Fibroblast of skin of left biceps (primary cell): ENCODE results near the gene BPTF.
"Not testable (repeated sequence)": the region's sequence is repeated elsewhere in the genome, so short reads cannot be mapped to it uniquely, and the experiment has no call there.

Experiments
- DNase-seq, 2 experiments: peaks; one replicate each; pipeline ENCODE4 v3.0.0-alpha.2; 2013; ENCODE audit warnings: low read depth in 2 of 2

The BPTF gene

DNA sequence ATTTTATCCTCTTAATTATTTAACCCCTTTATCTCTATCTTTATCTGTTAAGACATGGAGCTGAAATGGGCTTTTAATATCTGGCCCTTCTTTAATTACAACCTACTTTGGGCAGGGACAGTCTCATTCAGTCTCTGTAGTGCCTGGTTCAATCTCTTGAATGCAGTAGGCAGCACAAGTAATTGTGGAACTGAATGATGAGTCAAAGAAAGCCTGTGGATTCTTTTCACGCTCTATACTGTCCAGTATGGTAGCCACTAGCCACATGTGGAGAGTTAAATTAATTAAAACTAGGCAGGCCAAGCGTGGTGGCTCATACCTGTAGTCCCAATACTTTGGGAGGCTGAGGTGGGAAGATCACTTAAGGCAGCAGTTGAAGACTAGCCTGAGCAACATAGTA is 9.3 kb downstream of the BPTF start:
- no peak for DNase-seq

DNA sequence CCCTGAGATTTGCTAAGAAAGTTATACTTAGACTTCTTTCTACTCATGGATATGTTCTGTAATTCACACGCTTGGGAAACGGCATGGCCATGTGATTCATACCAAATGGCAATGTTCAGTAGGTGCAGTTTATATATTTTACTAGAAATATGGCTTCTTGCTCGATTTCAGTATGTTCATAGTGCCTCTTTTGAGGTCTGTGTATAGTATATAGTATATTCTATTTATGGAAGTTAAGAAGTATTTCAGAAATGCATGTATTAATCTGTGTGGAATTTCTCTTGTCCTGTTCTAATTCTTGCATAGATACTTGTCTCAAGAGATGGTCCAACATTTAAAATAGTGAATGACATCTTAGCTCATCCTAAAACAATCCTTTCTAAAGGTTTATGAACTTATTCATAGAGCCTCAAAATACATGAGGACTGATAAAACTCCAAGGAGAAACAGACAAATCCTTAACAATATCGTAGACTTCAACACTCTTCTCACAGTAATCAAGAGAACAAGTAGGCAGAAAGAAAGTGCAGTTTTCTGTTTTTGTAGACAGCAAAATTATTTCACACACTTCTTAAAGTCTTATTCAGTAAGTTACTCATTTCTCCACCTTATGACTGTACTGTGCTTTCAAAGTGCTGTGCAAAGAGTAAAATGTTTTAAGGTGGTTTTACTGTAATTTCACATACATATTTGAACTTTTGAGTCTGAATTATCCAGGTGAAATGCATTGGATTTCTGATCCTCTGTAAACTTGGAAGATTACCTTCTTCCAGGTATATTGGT is 11.1 kb downstream of the BPTF start:
- DNase-seq: peak; percentile 61 to 65

DNA sequence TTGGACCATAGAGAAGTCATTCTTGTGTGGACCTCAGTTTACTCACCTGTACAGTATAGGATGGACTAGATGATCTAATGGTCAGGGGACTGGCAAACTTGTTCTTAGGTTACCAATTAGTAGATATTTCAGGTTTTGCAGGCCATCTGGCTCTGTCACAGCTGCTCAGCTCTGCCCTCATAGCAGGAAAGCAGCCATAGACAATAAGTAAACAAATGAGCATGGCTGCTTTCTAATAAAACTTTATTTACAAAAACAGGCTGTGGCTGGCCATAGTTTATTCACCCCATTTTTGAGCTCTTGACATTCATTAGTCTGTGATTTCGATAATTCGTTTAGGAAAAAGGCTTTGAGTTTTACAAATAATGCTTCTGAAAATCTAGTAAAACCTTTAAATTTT is 12.7 kb downstream of the BPTF start:
- DNase-seq: no peak

DNA sequence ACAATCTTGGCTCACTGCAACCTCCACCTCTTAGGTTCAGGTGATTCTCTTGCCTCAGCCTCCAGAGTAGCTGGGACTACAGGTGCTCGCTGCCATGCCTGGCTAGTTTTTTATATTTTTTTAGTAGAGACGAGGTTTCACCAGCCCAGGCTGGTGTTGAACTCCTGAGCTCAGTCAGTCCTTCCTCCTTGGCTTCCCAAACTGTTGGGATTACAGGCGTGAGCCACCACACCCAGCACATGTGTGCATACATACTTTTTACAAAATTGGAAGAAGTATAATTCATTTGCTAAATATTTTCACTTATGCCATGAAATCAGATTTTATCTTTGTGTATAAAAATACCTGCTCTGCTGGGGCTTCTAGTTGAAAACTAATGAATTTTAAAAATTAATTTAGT is 13.2 kb downstream of the BPTF start:
- DNase-seq: no peak

DNA sequence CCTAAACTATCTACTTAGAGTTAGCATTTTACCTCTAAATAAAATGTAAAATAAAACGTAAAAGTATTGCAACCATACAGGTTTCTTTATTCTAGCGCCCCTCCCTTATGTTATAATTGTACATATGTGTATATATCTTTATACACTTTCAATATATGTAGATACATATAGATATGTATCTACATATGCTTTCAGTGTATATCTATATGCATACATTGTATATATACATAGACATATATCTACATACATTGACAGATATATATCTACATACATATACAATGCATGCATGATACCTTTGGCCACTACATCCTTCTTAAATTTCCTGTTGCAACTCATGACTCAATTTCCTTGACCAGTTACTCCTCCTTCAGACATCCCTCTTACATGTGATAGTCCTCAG is 16.7 kb downstream of the BPTF start:
- DNase-seq: no peak

DNA sequence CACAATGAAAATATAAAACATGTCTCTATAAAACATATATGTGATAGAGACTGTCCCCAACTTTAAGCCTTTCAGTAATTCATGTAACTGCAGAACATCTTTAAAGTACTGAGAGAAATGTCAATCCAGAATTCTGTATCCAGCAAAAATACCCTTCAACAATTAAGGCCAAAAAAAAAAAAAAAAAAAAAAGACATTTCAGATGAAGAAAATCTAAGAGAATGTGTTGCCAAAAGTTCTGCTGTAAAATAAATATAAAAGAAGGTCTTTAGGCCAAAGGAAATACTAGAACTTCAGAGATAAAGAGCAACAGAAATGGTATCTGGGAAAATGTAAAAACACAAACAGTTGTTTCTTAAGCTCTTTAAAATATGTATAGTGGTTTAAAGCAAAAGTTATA is 17.3 kb downstream of the BPTF start:
- DNase-seq: no peak

DNA sequence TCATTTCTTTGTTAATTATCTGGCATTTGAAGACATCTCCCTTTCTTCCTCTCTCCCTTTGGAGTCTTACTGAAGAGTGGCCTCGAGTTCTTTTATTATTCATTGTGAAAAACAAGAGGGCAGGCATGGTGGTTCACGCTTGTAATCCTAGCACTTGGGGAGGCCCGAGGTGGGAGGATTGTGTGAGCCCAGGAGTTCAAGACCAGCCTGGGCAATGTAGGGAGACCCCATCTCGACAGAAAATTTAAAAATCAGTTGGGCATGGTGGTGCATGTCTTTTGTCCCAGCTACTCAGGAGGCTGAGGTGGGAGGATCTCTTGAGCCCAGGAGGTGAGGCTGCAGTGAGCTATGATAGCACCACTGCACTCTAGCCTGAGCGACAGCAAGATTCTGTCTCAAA is 20.1 kb downstream of the BPTF start:
- no peak for DNase-seq

DNA sequence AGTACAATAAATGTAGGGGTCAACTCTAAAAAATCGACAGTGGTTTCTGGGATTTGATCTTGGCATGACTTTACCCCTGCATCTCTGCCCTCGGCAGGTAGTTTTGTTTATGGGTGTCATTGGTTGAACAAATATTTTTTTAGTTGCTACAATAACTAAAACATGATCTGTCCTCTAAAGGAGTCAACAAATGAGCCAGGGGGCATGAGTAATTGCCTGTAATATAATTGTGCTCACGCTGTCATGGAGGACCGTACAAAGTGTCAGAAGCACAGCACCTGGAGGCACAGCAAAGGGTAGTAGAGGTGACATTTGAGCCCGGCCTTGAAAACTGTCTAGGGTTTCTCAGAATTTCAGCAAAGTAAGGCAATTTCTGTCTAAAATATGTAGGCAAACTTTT is 22.9 kb downstream of the BPTF start:
- not testable (repeated sequence) for DNase-seq

DNA sequence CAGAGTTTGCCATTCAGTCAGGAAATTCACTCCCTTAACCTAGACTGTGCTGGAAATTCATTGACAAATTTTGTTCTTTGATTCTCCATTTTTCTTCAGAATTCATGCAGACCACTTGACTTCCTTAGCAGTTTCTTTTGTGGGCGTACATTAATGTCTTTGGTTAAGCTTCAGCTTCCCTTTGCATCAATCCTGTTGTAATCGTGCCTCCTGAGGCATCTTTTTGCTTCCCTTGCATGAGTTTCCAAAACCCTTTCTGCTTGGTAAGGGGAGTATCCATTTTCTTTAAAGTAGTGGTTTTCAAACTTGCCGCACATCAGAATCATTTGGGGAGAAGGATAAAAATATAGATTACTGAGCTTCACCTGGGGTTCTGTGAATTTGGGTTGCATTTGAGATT is 23.5 kb downstream of the BPTF start:
- not testable (repeated sequence) for DNase-seq

DNA sequence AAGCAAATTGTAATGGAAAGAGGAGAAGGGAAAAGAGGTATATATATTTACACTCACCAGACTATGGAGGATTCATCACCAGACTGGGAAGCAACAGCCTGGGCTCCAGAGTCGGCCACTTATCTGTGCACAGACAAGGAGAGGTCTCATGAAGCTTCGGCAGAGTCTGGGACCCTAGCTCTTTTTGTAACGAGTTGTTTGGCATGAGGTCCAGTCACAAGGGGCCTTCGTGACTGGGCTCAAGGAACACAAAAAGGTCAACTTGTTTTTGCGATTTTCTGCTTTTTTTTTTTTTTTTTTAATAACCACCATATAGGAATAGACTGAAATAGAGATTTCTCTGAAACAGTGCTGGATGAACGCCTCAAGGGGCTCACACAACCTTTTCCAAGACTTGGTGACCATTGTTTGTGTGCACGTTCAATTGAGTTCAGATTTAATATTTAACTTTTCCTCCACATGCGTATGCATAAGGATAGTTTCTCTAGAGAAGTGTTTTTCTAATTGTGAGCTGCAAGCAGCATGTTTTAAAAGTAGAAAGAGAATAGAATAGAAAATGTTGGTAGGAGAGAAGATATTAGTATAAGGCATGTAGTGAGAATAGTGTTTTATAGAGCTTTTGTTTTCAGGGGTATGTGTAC is 25.8 kb downstream of the BPTF start:
- no peak for DNase-seq

DNA sequence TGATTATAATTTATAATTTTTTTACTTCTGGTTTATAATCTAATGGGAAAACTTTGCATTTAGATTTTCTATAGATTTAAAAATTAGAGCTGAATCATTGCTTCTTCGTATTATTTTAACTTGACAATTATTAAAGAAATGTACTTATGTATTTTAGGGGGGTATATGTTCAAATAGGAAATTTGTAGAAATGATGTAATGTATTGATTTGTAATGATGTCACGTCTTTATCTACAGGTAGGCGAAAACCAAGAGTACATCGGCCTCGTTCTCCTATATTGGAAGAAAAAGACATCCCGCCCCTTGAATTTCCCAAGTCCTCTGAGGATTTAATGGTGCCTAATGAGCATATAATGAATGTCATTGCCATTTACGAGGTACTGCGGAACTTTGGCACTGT is 28.4 kb downstream of the BPTF start:
- no peak for DNase-seq

DNA sequence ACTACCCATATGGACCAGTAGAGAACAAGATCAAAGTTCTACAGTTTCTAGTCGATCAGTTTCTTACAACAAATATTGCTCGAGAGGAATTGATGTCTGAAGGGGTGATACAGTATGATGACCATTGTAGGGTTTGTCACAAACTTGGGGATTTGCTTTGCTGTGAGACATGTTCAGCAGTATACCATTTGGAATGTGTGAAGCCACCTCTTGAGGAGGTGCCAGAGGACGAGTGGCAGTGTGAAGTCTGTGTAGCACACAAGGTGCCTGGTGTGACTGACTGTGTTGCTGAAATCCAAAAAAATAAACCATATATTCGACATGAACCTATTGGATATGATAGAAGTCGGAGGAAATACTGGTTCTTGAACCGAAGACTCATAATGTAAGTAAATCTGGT is 29.1 kb downstream of the BPTF start:
- no peak for DNase-seq

DNA sequence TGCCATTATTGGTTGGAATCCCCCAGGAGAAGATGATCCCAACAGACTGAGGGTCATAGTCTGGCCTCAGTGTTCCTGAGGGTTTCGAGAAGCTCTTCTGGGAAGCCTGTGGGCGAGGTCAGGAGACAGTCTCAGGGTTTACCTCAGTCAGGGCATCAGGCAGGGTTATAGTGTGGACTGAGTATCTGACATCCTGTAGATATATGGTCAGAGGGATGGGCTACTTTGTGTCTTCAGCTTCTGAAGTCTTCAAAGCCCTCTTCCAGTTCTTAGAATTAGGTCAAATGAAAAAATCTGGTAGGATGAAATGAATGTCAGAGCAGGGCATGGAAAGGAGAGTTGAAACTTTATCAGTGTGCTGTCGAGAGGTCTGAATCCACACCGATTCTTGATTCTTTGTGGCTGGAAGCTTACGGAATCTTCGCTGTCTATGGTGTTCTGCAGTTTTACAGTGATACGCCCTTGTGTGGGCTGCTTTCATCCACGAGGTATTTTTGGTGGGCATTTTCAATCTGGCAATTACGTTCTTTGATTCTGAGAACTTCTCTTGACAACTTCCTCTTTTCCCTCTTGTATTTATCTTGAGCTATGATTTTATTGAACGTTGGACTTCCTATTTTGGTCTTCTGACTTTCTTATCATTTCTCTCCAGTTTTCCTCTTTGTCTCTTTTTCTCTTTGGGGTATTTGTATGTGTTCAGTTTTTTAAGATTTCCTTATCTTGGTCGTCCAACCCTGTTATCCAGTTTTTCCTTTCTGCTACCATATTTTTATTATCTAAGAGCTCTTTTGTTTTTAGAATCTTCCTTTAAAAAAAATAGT is 30.4 kb downstream of the BPTF start:
- DNase-seq: no peak

DNA sequence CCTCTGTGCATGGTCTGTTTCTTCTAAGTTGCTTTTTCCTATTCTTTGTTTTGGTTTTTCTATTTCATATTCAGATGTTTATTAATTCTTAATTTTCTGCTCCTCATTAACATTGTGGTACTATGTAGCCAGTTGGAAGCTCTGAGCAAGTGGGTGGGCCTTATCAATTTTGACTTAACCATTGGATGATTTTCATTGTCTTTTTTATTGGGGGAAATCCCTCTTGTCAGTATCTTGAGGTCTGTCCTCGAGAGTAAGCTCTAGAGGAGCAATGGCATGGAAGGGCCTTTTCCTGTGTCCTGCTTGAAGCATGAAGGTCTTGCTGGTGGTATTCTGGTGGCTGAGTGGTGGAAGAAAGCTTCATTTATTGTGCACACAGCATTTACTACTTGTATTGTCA is 31.1 kb downstream of the BPTF start:
- DNase-seq: not testable (repeated sequence)

DNA sequence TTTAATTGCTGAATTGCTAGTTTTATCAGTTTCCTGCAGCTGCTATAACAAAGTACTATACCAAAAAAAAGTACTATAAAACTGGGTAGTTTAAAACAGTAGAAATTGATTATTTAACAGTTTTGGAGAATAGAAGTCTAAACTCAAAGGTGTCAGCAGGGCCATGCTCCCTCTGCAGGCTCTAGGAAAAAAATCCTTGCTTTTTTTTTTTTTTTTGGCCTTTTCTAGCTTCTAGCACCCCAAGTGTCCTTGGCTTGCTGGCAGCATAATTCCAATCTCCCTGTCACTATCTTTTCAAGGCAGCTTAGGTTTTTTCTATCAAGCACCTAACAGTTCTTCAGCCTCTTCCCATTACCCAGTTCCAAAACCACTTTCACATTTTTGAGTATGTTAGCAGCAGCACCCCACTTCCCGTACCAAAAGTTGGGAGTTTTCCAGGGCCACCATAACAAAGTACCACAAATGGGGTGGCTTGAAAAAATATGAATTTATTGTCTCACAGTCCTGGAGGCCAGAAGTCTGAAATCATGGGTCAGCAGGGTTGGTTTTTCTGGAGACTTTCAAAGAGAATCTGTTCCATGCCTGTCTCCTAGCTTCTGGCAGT is 37.4 kb downstream of the BPTF start:
- no peak for DNase-seq

DNA sequence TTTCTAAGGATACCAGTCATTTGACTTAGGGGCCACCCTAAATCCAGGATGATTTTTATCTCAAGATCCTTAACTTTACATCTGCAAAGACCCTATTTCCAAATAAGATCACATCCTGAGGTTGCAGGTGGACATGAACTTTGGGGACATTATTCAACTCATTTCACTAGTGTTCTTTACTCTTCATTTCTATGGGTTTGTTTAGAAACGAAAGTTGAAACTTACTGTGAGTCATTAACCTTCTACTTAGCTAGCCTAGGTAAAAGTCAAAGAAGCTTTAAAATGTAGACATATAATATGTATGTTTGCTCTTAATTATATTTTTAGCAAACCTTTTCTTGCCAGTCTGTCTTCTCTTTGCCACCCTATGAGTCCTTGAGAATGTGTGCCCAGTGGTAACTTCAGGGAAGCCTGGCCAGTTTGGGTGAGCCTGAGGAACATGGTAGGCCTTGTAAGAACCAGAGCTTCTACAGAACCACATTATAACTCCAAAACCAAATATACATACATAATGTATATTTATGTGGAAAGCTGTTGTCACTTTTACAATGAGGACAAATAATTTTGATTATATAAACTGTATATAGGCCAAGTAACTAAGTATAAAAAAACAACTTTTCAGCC is 38.4 kb downstream of the BPTF start:
- DNase-seq: no peak

DNA sequence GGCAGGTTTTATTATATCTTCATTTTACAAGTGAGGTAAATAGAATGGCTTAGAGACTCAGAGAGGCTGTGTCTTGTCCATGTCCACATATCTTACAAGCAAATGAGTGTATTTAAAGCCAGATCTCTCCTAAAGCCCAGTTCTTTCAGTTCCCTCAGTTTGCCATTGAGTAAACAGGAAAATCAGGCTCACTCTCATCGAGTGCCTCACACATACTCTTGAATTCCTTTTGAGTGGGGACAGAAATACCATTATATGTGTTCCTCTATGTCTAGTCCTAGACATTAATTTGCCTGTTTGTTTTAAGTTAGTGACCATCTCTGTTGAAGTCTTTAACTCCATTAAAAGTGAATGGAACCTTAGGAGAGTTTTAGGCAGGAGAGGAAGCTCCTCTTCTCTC is 40.1 kb downstream of the BPTF start:
- DNase-seq: no peak

DNA sequence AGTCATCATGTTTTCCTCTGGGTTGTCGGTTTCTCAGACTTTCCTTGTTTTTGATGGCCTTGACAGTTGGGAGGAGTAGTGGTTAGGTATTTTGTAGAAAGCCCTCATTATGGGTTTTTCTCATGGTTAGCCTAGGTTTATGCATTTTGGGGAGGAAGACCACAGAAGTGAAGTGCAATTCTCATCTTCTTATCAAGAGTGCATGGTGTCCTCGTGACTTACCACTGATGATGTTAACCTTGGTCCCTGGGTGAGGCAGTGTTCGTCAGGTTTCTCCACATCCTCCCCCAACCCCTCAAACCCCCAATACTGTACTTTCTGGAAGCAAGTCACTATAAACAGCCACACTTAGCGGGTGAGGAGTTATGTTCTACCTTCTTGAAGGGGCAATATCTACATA is 42.3 kb downstream of the BPTF start:
- DNase-seq: no peak

DNA sequence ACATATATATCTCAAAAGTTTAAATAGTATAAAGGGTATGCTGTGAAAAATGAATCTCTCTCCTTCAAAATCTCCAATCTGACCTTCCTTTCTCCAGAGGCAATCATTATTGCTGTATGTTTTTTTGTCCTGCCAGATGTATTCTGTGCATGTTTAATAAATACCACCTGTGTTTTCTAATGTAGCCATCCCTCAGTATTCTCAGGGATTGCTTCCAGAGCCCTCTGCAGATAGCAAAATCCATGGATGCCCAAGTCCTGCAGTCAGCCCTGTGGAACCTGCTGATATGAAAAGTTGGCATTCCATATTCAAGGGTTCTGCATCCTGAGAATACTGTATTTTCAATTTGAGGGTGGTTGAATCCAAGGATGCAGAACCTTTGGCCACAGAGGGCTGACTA is 42.9 kb downstream of the BPTF start:
- DNase-seq: no peak

DNA sequence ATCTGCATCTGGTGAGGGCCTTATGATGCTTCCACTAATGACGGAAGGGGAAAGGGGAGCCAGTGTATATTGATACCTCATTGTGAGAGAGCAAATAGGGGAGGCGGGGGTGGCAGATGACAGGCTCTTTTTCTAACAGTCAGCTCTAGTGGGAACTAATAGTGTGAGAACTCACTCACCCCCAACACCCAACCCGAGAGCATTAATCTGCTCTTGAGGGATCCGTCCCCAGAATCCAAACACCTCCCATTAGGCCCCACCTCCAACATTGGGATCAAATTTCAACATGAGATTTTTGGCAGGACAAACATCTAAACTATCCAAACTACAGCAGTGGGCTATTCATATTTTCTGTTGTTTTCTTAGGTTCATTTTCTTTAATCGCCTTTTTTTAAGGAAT is 54.4 kb downstream of the BPTF start:
- no peak for DNase-seq

DNA sequence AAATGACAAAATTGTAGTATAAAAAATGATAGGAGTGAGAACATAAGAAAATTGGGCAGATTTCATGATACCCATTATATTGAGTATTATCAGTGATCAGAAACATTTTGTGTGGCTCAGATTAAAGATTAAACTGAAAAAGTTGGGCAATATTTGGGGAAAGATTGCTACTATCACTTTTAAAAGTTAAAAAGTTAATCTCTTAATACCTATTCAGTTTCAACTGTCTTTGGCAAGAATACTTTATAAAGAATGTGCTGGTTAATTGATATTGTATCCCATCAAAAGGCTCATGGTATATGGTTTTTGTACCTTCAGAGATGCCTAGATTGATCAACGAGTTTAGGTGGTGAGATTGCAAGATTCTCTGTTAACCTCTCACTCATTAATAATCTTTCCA is 55.8 kb downstream of the BPTF start:
- no peak for DNase-seq

DNA sequence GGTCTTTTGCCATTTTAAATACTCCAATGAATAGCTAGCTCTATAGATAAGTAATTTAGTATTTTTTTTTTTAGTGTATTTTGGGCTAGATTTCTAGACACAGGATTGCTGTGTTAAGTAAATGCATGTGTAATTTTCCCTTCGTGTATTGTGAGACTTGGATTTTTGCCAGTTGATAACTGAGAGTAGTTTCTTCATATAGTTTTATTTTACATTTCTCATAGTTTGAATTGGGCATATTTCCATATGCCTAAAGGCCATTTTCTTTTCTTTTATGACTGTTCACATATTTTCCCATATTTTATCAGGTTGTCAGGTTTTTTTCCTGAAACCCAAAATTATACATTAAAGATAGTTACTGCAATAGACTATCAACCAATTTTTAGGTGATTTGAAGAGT is 59.4 kb downstream of the BPTF start:
- DNase-seq: no peak
